ENCODE measurements around the gene CASTOR1. TPM values are rescaled to one million over a fixed set of nuclear protein-coding genes. Genes with fewer than 3 reads are reported as not detected.

Gene CASTOR1
- total RNA-seq, result 2.5 TPM

DNA sequence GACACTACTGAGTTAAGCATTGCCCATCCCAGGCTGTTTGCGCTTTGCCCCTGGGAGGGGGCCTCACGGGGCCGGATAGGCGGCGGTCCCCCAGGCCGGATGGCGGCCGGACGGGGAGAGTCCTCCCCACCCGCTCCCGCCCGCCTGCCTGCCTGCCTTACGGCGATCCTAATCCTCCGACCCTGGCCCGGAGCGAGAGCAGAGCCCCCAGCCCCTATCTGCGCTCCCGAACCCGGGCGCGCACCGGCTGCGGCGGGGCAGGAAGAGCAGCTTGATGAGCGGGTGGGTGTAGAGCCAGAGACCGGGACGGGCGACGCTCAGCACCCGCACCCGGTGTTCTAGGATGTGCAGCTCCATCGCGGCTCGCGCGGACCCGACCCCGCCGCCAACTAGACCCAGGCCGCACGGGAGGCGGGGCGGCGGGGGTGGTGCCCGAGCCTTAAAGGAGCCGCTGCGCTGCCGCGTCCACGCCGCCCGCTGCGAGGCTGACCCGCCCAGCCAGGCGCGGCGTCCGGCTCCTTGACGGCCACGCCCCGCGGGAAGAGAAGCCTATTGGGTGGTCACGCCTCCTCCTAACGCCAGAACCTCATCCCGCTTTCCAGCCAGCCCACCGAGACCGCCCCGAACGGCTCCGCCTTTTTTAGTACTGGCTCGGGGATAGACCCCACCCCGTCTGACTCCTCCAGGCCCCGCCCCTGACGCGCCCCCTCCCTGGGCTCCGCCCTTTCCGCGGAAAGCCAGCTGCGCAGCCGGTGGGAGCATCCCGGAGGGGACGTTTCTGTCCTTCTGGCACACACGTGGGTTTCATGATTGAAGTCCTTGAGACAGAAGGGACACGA is at the start of gene CASTOR1:
CASTOR1 (minus strand) TSS at position 365 of the 839 bp plus-strand sequence; CDS start at position 357, 8 bp downstream.

DNA sequence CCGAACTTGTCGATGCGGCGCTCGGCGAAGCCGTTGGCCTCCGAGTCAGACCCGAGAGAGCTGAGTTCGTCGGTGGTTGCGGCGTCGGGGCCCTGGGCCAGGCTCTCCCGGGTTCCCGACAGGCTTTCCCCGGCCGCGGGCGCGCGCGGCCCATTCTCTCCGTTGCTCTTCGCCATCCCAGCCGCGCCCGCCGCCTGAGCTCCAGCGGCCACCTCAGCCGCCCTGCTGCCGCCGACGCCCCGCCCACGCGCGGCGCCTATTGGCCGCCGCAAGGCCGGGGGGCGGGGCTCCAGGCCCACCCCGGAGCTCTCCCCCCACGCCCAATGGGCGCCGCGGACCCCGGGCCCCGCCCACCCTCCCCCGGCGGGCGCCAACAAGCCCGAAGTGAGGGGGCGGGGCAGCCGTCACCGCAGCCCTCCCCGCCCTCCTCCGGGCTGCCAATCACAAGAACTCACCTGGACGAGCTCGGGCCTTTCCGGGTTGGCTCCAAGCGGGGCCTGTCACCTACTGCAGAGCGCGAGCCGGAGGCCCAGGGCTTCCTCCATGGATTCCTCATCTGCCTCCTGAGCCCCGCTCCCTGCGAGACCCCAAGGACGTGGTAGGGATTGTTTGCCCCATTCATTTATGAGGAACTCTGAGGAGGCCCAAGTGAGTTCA is 37.5 kb upstream of the CASTOR1 start, which contains the start of gene TBC1D10A:
TBC1D10A (minus strand) TSS at position 236 of the 657 bp plus-strand sequence; CDS start at position 176, 60 bp downstream.

DNA sequence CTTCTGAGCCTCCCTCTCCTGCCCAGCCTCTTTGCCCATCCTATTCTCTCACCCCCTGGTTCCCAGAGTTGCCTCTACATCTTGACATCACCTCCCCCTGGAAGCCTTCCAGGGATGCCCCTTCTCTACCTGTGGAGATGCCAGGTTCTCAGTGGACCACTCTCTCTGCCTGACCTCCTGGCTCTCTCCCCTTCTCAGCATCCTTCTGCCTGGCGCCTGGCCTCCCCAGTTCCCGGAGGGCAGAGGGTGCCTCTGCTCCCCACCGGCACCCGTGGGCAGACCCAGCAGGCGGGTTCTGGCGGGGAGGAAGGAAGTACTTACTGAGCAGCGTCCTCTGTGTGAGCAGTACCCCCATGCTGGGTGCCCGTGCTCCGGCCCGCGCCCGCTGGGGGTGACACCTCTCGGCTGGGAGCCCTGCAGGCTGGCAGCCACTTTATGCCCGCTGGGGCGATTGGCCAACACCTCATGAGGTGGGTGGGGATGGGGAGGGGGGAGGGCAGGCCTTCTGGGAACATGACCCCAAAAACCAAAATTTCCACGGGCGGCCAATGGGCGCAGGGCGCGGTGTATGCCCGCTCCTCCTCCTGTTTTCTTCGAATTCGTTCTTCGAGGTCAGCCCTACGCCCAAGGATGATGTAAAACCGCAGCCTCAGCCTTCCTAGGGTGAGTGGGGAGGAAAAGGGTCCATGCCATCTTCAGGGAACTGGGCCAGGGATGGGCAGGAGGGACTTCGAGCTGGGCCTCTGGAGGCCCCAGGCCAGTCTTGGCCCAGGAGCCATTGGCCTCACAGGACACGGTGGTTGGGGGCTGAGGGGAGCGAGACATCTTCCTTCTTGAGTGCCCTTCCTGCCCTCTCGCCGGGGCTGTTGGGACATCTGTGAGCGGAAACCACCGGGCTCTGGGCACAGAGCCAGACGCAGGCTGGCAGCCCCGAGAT is 22.6 kb downstream of the CASTOR1 start, which contains the start of gene OSM:
OSM (minus strand) TSS at position 407 of the 937 bp plus-strand sequence; CDS start at position 355, 52 bp downstream.

DNA sequence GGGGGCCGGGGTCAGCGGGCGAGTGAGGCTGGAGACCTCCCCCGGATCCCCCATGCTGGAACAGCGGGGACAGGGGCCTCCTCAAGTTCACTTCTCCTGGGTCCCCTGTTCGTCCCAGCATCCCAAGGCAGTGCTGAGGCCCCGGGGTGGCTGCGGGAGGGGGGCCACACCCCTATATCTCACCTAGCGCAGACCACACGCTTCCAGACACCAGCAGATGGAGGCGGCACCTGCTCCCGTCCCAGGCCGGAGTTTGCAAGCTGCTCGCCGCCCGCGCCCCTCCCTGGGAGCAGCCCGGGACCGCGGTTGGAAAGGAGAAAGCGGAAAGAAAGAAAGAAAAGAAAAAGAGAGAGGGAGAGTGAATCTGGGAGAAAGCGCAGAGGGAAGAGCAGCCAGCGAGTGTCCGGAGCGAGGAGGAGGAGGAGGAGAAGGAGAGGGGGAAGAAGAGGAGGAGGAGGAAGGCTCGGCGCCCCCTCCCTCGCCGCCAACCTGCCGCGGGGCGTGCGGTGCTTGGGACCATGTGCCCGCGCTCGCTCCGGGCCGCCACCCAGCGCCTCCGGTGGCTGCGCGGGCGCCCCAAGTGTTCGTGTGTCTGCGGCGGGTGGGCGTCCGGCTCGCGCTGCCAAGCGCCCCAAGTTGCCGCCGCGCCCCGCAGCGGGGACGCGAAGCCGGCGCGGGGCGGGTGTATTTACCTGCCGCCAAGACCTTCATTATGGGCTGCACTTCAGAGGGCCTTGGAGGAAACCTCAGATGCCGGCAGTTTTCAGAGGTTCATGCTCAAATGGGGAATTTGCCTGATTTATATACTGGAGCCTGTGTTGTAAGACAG is 43.1 kb downstream of the CASTOR1 start, which contains the start of gene LIF:
LIF (minus strand) TSS at position 775 of the 829 bp plus-strand sequence; CDS start at position 711, 64 bp downstream.

Other genes starting within 250 kb of the CASTOR1 start
- 1.8 TPM for gene HORMAD2, start 209.0 kb downstream of the CASTOR1 start, total RNA-seq
- gene LIF, start 42.7 kb downstream of the CASTOR1 start, total RNA-seq, result not detected
- 0.23 TPM for gene OSM, start 22.7 kb downstream of the CASTOR1 start, total RNA-seq
- 11.1 TPM for gene TBC1D10A, start 37.4 kb upstream of the CASTOR1 start, total RNA-seq
- 21.9 TPM for gene SF3A1, start 67.4 kb upstream of the CASTOR1 start, total RNA-seq
- gene CCDC157, start 67.5 kb upstream of the CASTOR1 start, total RNA-seq, result 9.9 TPM
- 20.3 TPM for gene RNF215, start 97.9 kb upstream of the CASTOR1 start, total RNA-seq
- gene SEC14L2, start 107.5 kb upstream of the CASTOR1 start, total RNA-seq, result 12.9 TPM
- gene MTFP1, start 136.3 kb upstream of the CASTOR1 start, total RNA-seq, result 3.5 TPM
- not detected for gene SEC14L3, start 182.5 kb upstream of the CASTOR1 start, total RNA-seq
- gene SEC14L4, start 216.2 kb upstream of the CASTOR1 start, total RNA-seq, result not detected